Measurements from ENCODE around the gene IL22. TPM values are rescaled to one million over a fixed set of nuclear protein-coding genes. Genes with fewer than 3 reads are reported as not detected.

The IL22 gene
- total RNA-seq, 1 experiment from 2014 or later, result not detected

GRCh38 chr12:68246350-68246749 is 7.1 kb downstream of the IL22 start:
- no peak overlapping the region for H3K4me3 ChIP-seq (ENCODE audit: low read length)
- ATAC-seq (no peak), DNase-seq (no peak)
- no peaks in the 10 kb centered on the region for H3K9me3 ChIP-seq (ENCODE audit: low read length)
- no peak overlapping the region for H3K4me2 ChIP-seq (ENCODE audit: low read length)
- no peaks in the 10 kb centered on the region for H4K20me1 ChIP-seq (ENCODE audit: low read length)
- H3K9me2 ChIP-seq (replicated peaks; ENCODE audit: low read length), result no peaks in the 10 kb centered on the region
- H3F3A ChIP-seq (ENCODE audit: low read length, unreplicated experiment), result no peaks in the 10 kb centered on the region
- CTCF ChIA-PET, result no interaction called here
- intact Hi-C loops (cut with micrococcal nuclease), result no loop called here
- no peak overlapping the region for H3K9ac ChIP-seq (ENCODE audit: low read length)
- no peak overlapping the region for H2AFZ ChIP-seq (ENCODE audit: low read length)
- H3K27ac ChIP-seq (ENCODE audit: low read length), result no peak overlapping the region
- no peaks in the 10 kb centered on the region for H3K4me1 ChIP-seq (ENCODE audit: insufficient read depth, low read length)
- H3K79me2 ChIP-seq (ENCODE audit: low read length), result no peaks in the 10 kb centered on the region
- BruUV-seq (replicated peaks), result no TSS peak
- no peaks in the 10 kb centered on the region for H3K27me3 ChIP-seq (ENCODE audit: low read length)
- no peaks in the 10 kb centered on the region for H3K36me3 ChIP-seq (ENCODE audit: low read depth, low read length)
- POLR2A ChIA-PET (ENCODE audit: unreplicated experiment), result no interaction called here
- no peak for TF ChIP-seq CTCF (conservative IDR thresholded peaks at IDR 0.05; ENCODE audit: low read depth, low read length)
- TF ChIP-seq EZH2 (IDR thresholded peaks at IDR 0.05; ENCODE audit: low read length, unreplicated experiment), result no peak
- TF ChIP-seq EZH2phosphoT487 (IDR thresholded peaks at IDR 0.05; ENCODE audit: borderline replicate concordance, low read length), result no peak

DNA sequence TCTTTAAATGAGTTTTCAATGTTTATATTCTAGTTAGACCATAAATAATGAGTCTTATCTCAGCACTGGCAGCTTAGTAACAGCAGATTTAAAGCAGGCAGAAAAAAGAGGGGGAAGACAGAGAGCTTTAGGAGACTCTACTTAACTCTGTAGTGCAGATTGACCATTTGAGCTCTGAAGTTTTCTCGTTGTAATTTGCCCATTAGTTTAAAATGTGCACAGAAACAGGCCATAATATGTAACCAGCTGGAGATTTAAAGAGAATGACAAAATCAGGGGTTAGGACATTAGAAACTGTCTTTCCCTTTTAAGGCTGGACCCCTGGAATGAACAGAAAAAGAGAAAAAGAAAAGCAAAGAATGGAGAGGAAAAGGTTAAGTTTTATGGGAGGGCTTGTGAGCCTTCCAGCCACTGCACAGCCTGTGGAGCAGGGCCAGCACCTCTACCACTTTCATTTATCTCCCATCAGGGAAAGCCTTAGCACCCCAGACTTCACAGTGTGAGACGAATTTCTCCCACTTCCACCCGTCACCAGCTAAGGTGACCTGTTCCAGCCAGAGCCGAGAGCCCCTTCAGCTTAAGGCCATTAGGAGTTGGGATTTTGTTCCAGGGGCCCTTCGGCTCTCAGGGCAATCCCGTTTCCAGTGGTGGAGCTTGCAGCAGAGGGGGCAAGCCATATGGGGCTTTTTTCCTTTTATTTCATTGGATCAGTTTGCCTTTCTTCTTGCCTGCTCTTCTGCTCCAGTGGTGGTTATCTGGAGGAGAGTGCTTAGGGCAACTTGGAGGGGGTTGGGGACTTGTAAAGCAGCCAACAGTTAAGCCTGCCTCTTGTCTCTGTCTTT is 8.0 kb downstream of the IL22 start:
- intact Hi-C loops (cut with micrococcal nuclease), result no loop called here
- no peak overlapping the region for H3K4me2 ChIP-seq (ENCODE audit: low read length)
- H2AFZ ChIP-seq (ENCODE audit: low read length), result no peak overlapping the region
- no peak overlapping the region for H3K9ac ChIP-seq (ENCODE audit: low read length)
- TF ChIP-seq CTCF (conservative IDR thresholded peaks at IDR 0.05; ENCODE audit: low read depth, low read length) (no peak), EZH2 (IDR thresholded peaks at IDR 0.05; ENCODE audit: low read length, unreplicated experiment) (no peak), EZH2phosphoT487 (IDR thresholded peaks at IDR 0.05; ENCODE audit: borderline replicate concordance, low read length) (no peak)
- no TSS peak for BruUV-seq (replicated peaks)
- ChIA-PET POLR2A (ENCODE audit: unreplicated experiment) (interaction anchor here (0.5 kb wide), 1 partner anchor 26 kb away, joined by 6 read pairs; no protein-coding TSS in a partner anchor), CTCF (no interaction called here)
- peaks cover 9% of the 10 kb centered on the region for H3K4me1 ChIP-seq (ENCODE audit: insufficient read depth, low read length)
- no peaks in the 10 kb centered on the region for H3K79me2 ChIP-seq (ENCODE audit: low read length)
- no peak overlapping the region for H3K27ac ChIP-seq (ENCODE audit: low read length)
- DNase-seq (no peak), ATAC-seq (no peak)
- H3K27me3 ChIP-seq (ENCODE audit: low read length), result no peaks in the 10 kb centered on the region
- H3K4me3 ChIP-seq (ENCODE audit: low read length), result no peak overlapping the region
- H3K36me3 ChIP-seq (ENCODE audit: low read depth, low read length), result no peaks in the 10 kb centered on the region
- no peaks in the 10 kb centered on the region for H4K20me1 ChIP-seq (ENCODE audit: low read length)
- no peaks in the 10 kb centered on the region for H3K9me3 ChIP-seq (ENCODE audit: low read length)
- no peaks in the 10 kb centered on the region for H3K9me2 ChIP-seq (replicated peaks; ENCODE audit: low read length)
- H3F3A ChIP-seq (ENCODE audit: low read length, unreplicated experiment), result no peaks in the 10 kb centered on the region

DNA sequence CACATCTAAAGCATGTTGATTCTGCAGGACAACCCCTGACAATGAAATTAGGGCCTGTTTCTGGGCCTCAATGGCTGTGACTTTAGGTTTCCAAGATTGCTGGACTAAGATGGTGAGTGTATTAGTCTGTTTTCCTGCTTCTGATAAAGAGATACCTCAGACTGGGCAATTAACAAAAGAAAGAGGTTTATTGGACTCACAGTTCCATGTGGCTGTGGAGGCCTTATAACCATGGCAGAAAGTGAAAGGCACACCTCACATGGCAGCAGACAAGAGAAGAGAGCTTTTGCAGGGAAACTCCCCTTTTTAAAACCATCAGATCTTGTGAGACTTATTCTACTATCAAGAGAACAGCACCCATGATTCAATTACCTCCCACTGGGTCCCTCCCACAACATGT is 10.6 kb downstream of the IL22 start:
- no TSS peak for BruUV-seq (replicated peaks)
- H3K9ac ChIP-seq (ENCODE audit: low read length), result no peak overlapping the region
- no peak overlapping the region for H3K27ac ChIP-seq (ENCODE audit: low read length)
- ATAC-seq (no peak), DNase-seq (no peak)
- H4K20me1 ChIP-seq (ENCODE audit: low read length), result no peaks in the 10 kb centered on the region
- TF ChIP-seq EZH2 (IDR thresholded peaks at IDR 0.05; ENCODE audit: low read length, unreplicated experiment) (no peak), CTCF (conservative IDR thresholded peaks at IDR 0.05; ENCODE audit: low read depth, low read length) (no peak), EZH2phosphoT487 (IDR thresholded peaks at IDR 0.05; ENCODE audit: borderline replicate concordance, low read length) (no peak)
- no peaks in the 10 kb centered on the region for H3K9me2 ChIP-seq (replicated peaks; ENCODE audit: low read length)
- POLR2A ChIA-PET (ENCODE audit: unreplicated experiment), result no interaction called here
- H3F3A ChIP-seq (ENCODE audit: low read length, unreplicated experiment), result peaks cover 6% of the 10 kb centered on the region
- CTCF ChIA-PET, result no interaction called here
- H3K27me3 ChIP-seq (ENCODE audit: low read length), result no peaks in the 10 kb centered on the region
- H3K9me3 ChIP-seq (ENCODE audit: low read length), result no peaks in the 10 kb centered on the region
- intact Hi-C loops (cut with micrococcal nuclease), result no loop called here
- H3K4me1 ChIP-seq (ENCODE audit: insufficient read depth, low read length), result peaks cover 28% of the 10 kb centered on the region
- no peak overlapping the region for H3K4me2 ChIP-seq (ENCODE audit: low read length)
- no peaks in the 10 kb centered on the region for H3K36me3 ChIP-seq (ENCODE audit: low read depth, low read length)
- no peak overlapping the region for H2AFZ ChIP-seq (ENCODE audit: low read length)
- H3K4me3 ChIP-seq (ENCODE audit: low read length), result no peak overlapping the region
- H3K79me2 ChIP-seq (ENCODE audit: low read length), result no peaks in the 10 kb centered on the region
